ENCODE results near the gene AGPAT4.

DNA sequence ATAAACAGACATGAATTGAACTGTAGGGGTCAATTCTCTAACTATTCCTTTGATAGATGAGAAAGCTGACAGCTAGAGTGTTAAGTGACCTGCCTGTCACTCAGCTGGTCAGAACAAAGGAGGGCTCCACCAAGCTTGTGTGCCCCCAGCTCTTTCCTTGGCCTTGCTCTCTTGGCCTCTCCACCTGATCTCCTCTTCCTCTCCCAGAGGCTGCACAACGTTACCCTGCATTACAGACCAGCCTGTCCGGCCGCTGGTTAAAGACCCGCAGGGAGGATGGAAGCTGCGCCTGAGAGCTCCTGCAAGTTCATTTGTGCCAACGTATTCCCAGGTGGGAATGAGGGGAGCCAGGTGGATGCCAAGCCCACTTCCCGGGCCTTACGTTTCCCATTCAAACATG, 22.5 kb downstream of the AGPAT4 start:
- TF ChIP-seq, protein P1, sequence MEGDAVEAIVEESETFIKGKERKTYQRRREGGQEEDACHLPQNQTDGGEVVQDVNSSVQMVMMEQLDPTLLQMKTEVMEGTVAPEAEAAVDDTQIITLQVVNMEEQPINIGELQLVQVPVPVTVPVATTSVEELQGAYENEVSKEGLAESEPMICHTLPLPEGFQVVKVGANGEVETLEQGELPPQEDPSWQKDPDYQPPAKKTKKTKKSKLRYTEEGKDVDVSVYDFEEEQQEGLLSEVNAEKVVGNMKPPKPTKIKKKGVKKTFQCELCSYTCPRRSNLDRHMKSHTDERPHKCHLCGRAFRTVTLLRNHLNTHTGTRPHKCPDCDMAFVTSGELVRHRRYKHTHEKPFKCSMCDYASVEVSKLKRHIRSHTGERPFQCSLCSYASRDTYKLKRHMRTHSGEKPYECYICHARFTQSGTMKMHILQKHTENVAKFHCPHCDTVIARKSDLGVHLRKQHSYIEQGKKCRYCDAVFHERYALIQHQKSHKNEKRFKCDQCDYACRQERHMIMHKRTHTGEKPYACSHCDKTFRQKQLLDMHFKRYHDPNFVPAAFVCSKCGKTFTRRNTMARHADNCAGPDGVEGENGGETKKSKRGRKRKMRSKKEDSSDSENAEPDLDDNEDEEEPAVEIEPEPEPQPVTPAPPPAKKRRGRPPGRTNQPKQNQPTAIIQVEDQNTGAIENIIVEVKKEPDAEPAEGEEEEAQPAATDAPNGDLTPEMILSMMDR (optimal IDR thresholded peaks at IDR 0.05 in 1 of 3, IDR thresholded peaks at IDR 0.05 in 1 of 3, conservative IDR thresholded peaks at IDR 0.05 in 1 of 3; ENCODE audit: extremely low read depth in 1 of 3, insufficient read depth in 2 of 3, low read length in 3 of 3) = no peak
- TF ChIP-seq EZH2 (IDR thresholded peaks at IDR 0.05; ENCODE audit: low read length) = no peak
